HCT116 (cell line): ENCODE measurements around the gene GANAB.

Experiments used
- EZH2 ChIP-seq: fragments of 200-600 bp; sonication (generic); IDR thresholded peaks from 2 replicates; pipeline ENCODE4 v1.6.1; 2017; ENCODE audit warnings: antibody characterized with exemption, mixed run types
- EZH2phosphoT487 ChIP-seq: fragments of 200-600 bp; IDR thresholded peaks from 2 replicates; pipeline ENCODE4 v1.6.1; 2018; ENCODE audit warnings: antibody characterized with exemption, borderline replicate concordance
- JUND ChIP-seq: IDR thresholded peaks from 2 replicates; pipeline ENCODE4 v1.6.1; 2012
- MAX ChIP-seq: IDR thresholded peaks from 2 replicates; pipeline ENCODE4 v1.6.1; 2012
- POLR2A ChIP-seq: IDR thresholded peaks from 2 replicates; pipeline ENCODE4 v1.7.0; 2011; ENCODE audit warnings: borderline replicate concordance; ENCODE audit not compliant: insufficient read depth, insufficient read length; ENCODE audit errors: extremely low read depth
- RAD21 ChIP-seq: IDR thresholded peaks from 2 replicates; pipeline ENCODE4 v1.6.1; 2012; ENCODE audit warnings: low read depth, mild to moderate bottlenecking

GRCh38 chr11:62579252-62579651 is 67.2 kb downstream of the GANAB start:
- TF ChIP-seq JUND (no peak), RAD21 (no peak), POLR2A (no peak), MAX (no peak), EZH2phosphoT487 (no peak), EZH2 (no peak)
